CD14-positive monocyte (primary cell): ENCODE data around the gene STRBP. TPM values are rescaled to one million over a fixed set of nuclear protein-coding genes. Genes with fewer than 3 reads are reported as not detected.

ENCODE experiments used
- DNase-seq, 3 donors: peaks; one replicate each; pipeline ENCODE4 v3.0.0-alpha.2; 2011 to 2022
- H2AFZ ChIP-seq: 2 replicates; pipeline ENCODE4 v1.6.0; 2012; ENCODE audit warnings: mild to moderate bottlenecking, low read depth, low read length, inconsistent platforms; ENCODE audit not compliant: insufficient read depth, poor library complexity, severe bottlenecking
- H3K27ac ChIP-seq, 2 donors: 1 replicate in 1 of 2; 2 replicates in 1 of 2; pipeline ENCODE4 v1.5.1; 2012 to 2013; ENCODE audit warnings: low read length in 2 of 2, control low read depth in 1 of 2, inconsistent platforms in 1 of 2, low read depth in 1 of 2, mild to moderate bottlenecking in 1 of 2
- H3K27me3 ChIP-seq, 2 donors: one replicate each; pipeline versions ENCODE4 v1.6.0 to v1.6.1; 2011 to 2013; ENCODE audit warnings: low read length in 2 of 2; ENCODE audit not compliant: control insufficient read depth in 2 of 2, insufficient read depth in 2 of 2
- H3K36me3 ChIP-seq, 2 donors: replicated peaks in 1 of 2; 1 replicate in 1 of 2; 2 replicates in 1 of 2; pipeline versions ENCODE4 v1.5.1 to v1.6.1; 2012 to 2013; ENCODE audit warnings: low read length in 2 of 2, control low read depth in 1 of 2, inconsistent platforms in 1 of 2, mild to moderate bottlenecking in 1 of 2; ENCODE audit not compliant: insufficient read depth in 2 of 2, control insufficient read depth in 1 of 2
- H3K4me1 ChIP-seq, 2 donors: 1 replicate in 1 of 2; 2 replicates in 1 of 2; pipeline versions ENCODE4 v1.5.1 to v1.6.1; 2012 to 2013; ENCODE audit warnings: low read length in 2 of 2, control low read depth in 1 of 2, inconsistent platforms in 1 of 2, mild to moderate bottlenecking in 1 of 2, moderate library complexity in 1 of 2; ENCODE audit not compliant: insufficient read depth in 2 of 2, control insufficient read depth in 1 of 2
- H3K4me2 ChIP-seq: replicated peaks from 2 replicates; pipeline ENCODE3; 2012; ENCODE audit warnings: low read length, moderate library complexity, mild to moderate bottlenecking; ENCODE audit not compliant: poor library complexity, severe bottlenecking; ENCODE audit errors: extremely low read depth
- H3K4me3 ChIP-seq, 3 experiments: fragments of 200-600 bp in 1 of 3; sonication (generic) in 1 of 3; replicated peaks in 1 of 3; 1 replicate in 2 of 3; 2 replicates in 1 of 3; pipeline ENCODE4 v1.5.1; 2011 to 2013; ENCODE audit warnings: low read length in 3 of 3, mild to moderate bottlenecking in 3 of 3, control low read depth in 2 of 3, low read depth in 2 of 3, inconsistent platforms in 1 of 3, moderate library complexity in 1 of 3
- H3K79me2 ChIP-seq: 2 replicates; pipeline ENCODE4 v1.6.0; 2012; ENCODE audit warnings: mild to moderate bottlenecking, control low read depth, inconsistent platforms, low read length, moderate library complexity; ENCODE audit not compliant: insufficient read depth
- H3K9ac ChIP-seq: 2 replicates; pipeline ENCODE4 v1.6.0; 2017; ENCODE audit warnings: low read length, mild to moderate bottlenecking; ENCODE audit not compliant: insufficient read depth, poor library complexity, severe bottlenecking
- H3K9me3 ChIP-seq, 2 donors: replicated peaks in 1 of 2; 1 replicate in 1 of 2; 2 replicates in 1 of 2; pipeline versions ENCODE4 v1.5.1 to v1.6.1; 2012 to 2013; ENCODE audit warnings: low read length in 2 of 2, control low read depth in 1 of 2; ENCODE audit not compliant: control insufficient read depth in 1 of 2, insufficient read depth in 1 of 2
- H4K20me1 ChIP-seq: 2 replicates; pipeline ENCODE4 v1.6.0; 2012; ENCODE audit warnings: mild to moderate bottlenecking, low read length, control low read depth, moderate library complexity; ENCODE audit not compliant: insufficient read depth
- H3K27ac Mint-ChIP-seq, 7 donors: one replicate each; pipeline ENCODE4 v1.8.0; 2020; ENCODE audit warnings: mild to moderate bottlenecking in 7 of 7, mixed read lengths in 7 of 7, moderate library complexity in 6 of 7, inconsistent platforms in 2 of 7
- H3K27me3 Mint-ChIP-seq, 3 donors: one replicate each; pipeline ENCODE4 v1.8.0; 2021 to 2022; ENCODE audit warnings: low read depth in 3 of 3, mild to moderate bottlenecking in 3 of 3, mixed read lengths in 3 of 3, moderate library complexity in 3 of 3, inconsistent platforms in 1 of 3
- H3K36me3 Mint-ChIP-seq, 2 donors: one replicate each; pipeline ENCODE4 v1.8.0; 2020; ENCODE audit warnings: mixed read lengths in 2 of 2, inconsistent platforms in 1 of 2, mild to moderate bottlenecking in 1 of 2
- H3K4me1 Mint-ChIP-seq: one replicate; pipeline ENCODE4 v1.8.0; 2020; ENCODE audit warnings: mild to moderate bottlenecking, mixed read lengths
- H3K4me3 Mint-ChIP-seq, 2 donors: one replicate each; pipeline ENCODE4 v1.8.0; 2020; ENCODE audit warnings: mild to moderate bottlenecking in 2 of 2, mixed read lengths in 2 of 2, moderate library complexity in 1 of 2
- H3K9me3 Mint-ChIP-seq, 7 donors: one replicate each; pipeline ENCODE4 v1.8.0; 2020 to 2022; ENCODE audit warnings: mixed read lengths in 7 of 7, mild to moderate bottlenecking in 6 of 7, moderate library complexity in 6 of 7, inconsistent platforms in 2 of 7
- CTCF ChIP-seq: fragments of 200-600 bp; IDR thresholded peaks from one replicate; pipeline ENCODE4 v1.8.0; 2022; ENCODE audit warnings: antibody characterized with exemption, mild to moderate bottlenecking
- WGBS: methylation state at CpG from one replicate; pipeline ENCODE4 v1.1.5; 2013; ENCODE audit warnings: missing lambda C conversion rate; ENCODE audit not compliant: insufficient coverage; 5-methylcytosine and 5-hydroxymethylcytosine counted together
- intact Hi-C, 2 donors: fragments of 100-400 bp; cut with micrococcal nuclease; formaldehyde crosslinking; loops; one replicate each; pipeline versions ENCODE4 v1.15.0 to v1.15.1; 2023
- polyA plus RNA-seq, 3 donors: library from polyadenylated mRNA; depleted of rRNA in 1 of 3; unstranded in 2 of 3; stranded (reverse) in 1 of 3; fragments of 300-500 nt in 2 of 3; fragments of >200 nt in 1 of 3; fragmentation: Illumina TruSeq in 2 of 3; gene quantifications; 1 replicate in 2 of 3; 2 replicates in 1 of 3; pipeline ENCODE4 v1.2.3, GENCODE V29; 2012 to 2021

Gene STRBP
- polyA plus RNA-seq, 3 donors, result 0.97 to 1.9 (median 1.9) TPM

- no peaks in the 10 kb centered on the region for H3K9me3 Mint-ChIP-seq
- peaks cover 0 to 12% of the 10 kb centered on the region in 2 donors for H3K4me1 ChIP-seq
- H3K4me1 Mint-ChIP-seq, result peaks cover 24% of the 10 kb centered on the region
- TF ChIP-seq CTCF, result no peak
- H3K4me2 ChIP-seq, result no peak overlapping the region
- H3K27ac Mint-ChIP-seq, result peak overlapping the region in 3 of 7 donors; percentile 59 to 67 (median 65)
- H3K9me3 ChIP-seq, result no peaks in the 10 kb centered on the region
- no peaks in the 10 kb centered on the region for H3K36me3 ChIP-seq
- WGBS, result 50% methylated on average over 1 of the region's 2 CpGs
- H3K27me3 ChIP-seq, result no peaks in the 10 kb centered on the region
- intact Hi-C loops, result no loop called here
- no peak overlapping the region for H2AFZ ChIP-seq
- peak in 1 of 3 donors; percentile 22 for DNase-seq
- no peaks in the 10 kb centered on the region for H3K79me2 ChIP-seq
- no peaks in the 10 kb centered on the region for H4K20me1 ChIP-seq
- H3K27ac ChIP-seq, result no peak overlapping the region
- H3K4me3 Mint-ChIP-seq, result no peak overlapping the region
- peaks cover 4 to 7% (median 5%) of the 10 kb centered on the region in 3 donors for H3K27me3 Mint-ChIP-seq
- no peak overlapping the region for H3K4me3 ChIP-seq
- no peak overlapping the region for H3K9ac ChIP-seq
- H3K36me3 Mint-ChIP-seq, result no peaks in the 10 kb centered on the region
These were observed 47.2 kb upstream of the STRBP start for GRCh38 chr9:123315635-123316034.

- no peak overlapping the region for H3K9ac ChIP-seq
- 100% methylated on average over 1 of the region's 6 CpGs for WGBS
- peaks cover 24% of the 10 kb centered on the region for H3K4me1 Mint-ChIP-seq
- no peak overlapping the region for H3K27ac Mint-ChIP-seq
- H3K36me3 ChIP-seq, result no peaks in the 10 kb centered on the region
- intact Hi-C loops, result no loop called here
- H4K20me1 ChIP-seq, result no peaks in the 10 kb centered on the region
- H3K4me2 ChIP-seq, result no peak overlapping the region
- no peak overlapping the region for H2AFZ ChIP-seq
- no peaks in the 10 kb centered on the region for H3K36me3 Mint-ChIP-seq
- H3K4me1 ChIP-seq, result peaks cover 0 to 12% of the 10 kb centered on the region in 2 donors
- H3K4me3 Mint-ChIP-seq, result no peak overlapping the region
- DNase-seq, result no peak
- H3K9me3 ChIP-seq, result no peaks in the 10 kb centered on the region
- no peak overlapping the region for H3K27ac ChIP-seq
- H3K4me3 ChIP-seq, result no peak overlapping the region
- H3K79me2 ChIP-seq, result no peaks in the 10 kb centered on the region
- TF ChIP-seq CTCF, result no peak
- H3K9me3 Mint-ChIP-seq, result no peaks in the 10 kb centered on the region
- no peaks in the 10 kb centered on the region for H3K27me3 ChIP-seq
- peaks cover 4 to 7% (median 5%) of the 10 kb centered on the region in 3 donors for H3K27me3 Mint-ChIP-seq
These were observed 46.2 kb upstream of the STRBP start for GRCh38 chr9:123314617-123315016.
